GM18519 (cell line): Measurements from ENCODE around the gene CEACAM16.

ENCODE experiments used
- ATAC-seq: cut with Tn5 transposase; IDR thresholded peaks from one replicate; pipeline ENCODE4 v1.9.1; 2021; ENCODE audit warnings: mild to moderate bottlenecking, moderate library complexity; ENCODE audit not compliant: unreplicated experiment, low FRiP score

CEACAM16 gene

GRCh38 chr19:44756089-44756562 lies 57.2 kb downstream of the CEACAM16 start:
- no peak for ATAC-seq

GRCh38 chr19:44757057-44757734 lies 58.2 kb downstream of the CEACAM16 start:
- no peak for ATAC-seq

- no peak for ATAC-seq
These were observed 59.0 kb downstream of the CEACAM16 start for GRCh38 chr19:44757735-44758505.

GRCh38 chr19:44758596-44758995 lies 59.6 kb downstream of the CEACAM16 start:
- no peak for ATAC-seq

- no peak for ATAC-seq
These were observed 60.3 kb downstream of the CEACAM16 start for GRCh38 chr19:44759083-44759804.
